Measurements from ENCODE around the gene EMP3.

DNA sequence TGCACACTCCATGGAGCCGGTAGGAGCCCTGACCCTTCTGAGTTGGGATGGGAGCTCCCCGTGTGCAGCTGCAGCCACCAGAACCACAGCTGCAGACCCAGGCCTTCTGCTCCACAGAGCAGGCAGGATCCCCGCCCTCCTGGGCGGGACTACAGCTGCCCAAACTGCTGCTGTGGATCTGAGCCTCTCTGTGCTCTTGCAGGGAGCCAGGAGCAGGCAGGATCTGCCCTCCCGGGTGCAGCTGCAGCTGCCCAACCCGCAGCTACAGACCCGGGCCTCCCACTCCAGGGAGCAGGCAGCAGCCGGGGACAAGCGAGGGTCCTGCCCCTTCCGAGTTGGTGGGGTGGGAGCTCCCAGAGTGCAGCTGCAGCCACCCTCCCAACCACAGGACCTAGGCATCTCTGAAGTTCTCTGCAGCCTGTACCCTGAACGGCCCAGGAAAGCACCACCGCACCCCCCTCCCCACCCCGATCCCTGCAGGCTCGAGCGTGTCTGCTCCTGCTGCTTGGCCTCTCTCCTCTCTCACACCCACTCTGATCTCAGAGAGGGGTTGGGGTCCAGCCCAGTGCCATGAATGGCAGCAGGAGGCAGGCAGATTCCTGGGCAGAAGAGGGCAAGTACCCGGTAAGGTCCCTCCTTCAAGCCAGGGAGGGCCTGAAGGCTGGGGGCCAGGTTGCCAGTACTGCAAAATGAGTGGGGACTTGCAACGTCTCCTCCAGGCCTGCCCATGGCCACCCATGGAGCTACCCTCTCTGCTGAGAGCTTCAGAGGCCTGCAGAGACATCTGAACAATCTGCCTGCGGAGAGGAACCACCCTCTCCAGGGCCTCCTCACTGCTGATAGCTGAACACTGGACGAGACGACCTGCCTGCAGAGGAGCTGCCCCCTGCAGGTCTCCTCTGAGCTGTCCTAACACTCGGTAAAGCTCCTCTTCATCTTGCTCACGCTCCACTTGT, 16.4 kb upstream of the EMP3 start:
- TF ChIP-seq, protein P1, sequence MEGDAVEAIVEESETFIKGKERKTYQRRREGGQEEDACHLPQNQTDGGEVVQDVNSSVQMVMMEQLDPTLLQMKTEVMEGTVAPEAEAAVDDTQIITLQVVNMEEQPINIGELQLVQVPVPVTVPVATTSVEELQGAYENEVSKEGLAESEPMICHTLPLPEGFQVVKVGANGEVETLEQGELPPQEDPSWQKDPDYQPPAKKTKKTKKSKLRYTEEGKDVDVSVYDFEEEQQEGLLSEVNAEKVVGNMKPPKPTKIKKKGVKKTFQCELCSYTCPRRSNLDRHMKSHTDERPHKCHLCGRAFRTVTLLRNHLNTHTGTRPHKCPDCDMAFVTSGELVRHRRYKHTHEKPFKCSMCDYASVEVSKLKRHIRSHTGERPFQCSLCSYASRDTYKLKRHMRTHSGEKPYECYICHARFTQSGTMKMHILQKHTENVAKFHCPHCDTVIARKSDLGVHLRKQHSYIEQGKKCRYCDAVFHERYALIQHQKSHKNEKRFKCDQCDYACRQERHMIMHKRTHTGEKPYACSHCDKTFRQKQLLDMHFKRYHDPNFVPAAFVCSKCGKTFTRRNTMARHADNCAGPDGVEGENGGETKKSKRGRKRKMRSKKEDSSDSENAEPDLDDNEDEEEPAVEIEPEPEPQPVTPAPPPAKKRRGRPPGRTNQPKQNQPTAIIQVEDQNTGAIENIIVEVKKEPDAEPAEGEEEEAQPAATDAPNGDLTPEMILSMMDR (IDR thresholded peaks at IDR 0.05): peak; percentile 37
- TF ChIP-seq EZH2phosphoT487 (IDR thresholded peaks at IDR 0.05): no peak
- no peak for TF ChIP-seq EZH2 (IDR thresholded peaks at IDR 0.05)
